Activated CD4-positive, alpha-beta T cell treated with anti-CD3 and anti-CD28 coated beads, Interleukin-2, Interleukin-4, amounts not matched to agents 100 ng/mL and 50 ng/mL, durations not matched to agents 16 hours and 8 hours (primary cell): ENCODE measurements around the gene NOSTRIN.
"Not testable (repeated sequence)": the region's sequence is repeated elsewhere in the genome, so short reads cannot be mapped to it uniquely, and the experiment has no call there.

Experiments
- DNase-seq: peaks from one replicate; pipeline ENCODE4 v3.0.0-alpha.2; 2020; ENCODE audit warnings: low spot score

NOSTRIN gene

GRCh38 chr2:168789776-168790175, 12.7 kb upstream of the NOSTRIN start:
- DNase-seq: no peak

- no peak for DNase-seq
These were observed 12.1 kb upstream of the NOSTRIN start for GRCh38 chr2:168790226-168790902.

- DNase-seq: not testable (repeated sequence)
These were observed 11.3 kb upstream of the NOSTRIN start for GRCh38 chr2:168791140-168791539.

- no peak for DNase-seq
These were observed 8.8 kb upstream of the NOSTRIN start for GRCh38 chr2:168793596-168793995.

- DNase-seq: no peak
These were observed 7.5 kb upstream of the NOSTRIN start for GRCh38 chr2:168794968-168795367.

GRCh38 chr2:168796090-168796577, 6.3 kb upstream of the NOSTRIN start:
- no peak for DNase-seq

GRCh38 chr2:168796583-168797285, 5.7 kb upstream of the NOSTRIN start:
- no peak for DNase-seq

- no peak for DNase-seq
These were observed 5.2 kb upstream of the NOSTRIN start for GRCh38 chr2:168797286-168797655.

GRCh38 chr2:168798076-168798887, 4.2 kb upstream of the NOSTRIN start:
- no peak for DNase-seq

- no peak for DNase-seq
These were observed 3.5 kb upstream of the NOSTRIN start for GRCh38 chr2:168798888-168799410.

- DNase-seq: no peak
These were observed 966 bp upstream of the NOSTRIN start for GRCh38 chr2:168801471-168801870.

GRCh38 chr2:168802859-168803725, 655 bp downstream of the NOSTRIN start:
- no peak for DNase-seq

- DNase-seq: no peak
These were observed 1.8 kb downstream of the NOSTRIN start for GRCh38 chr2:168804214-168804613.

GRCh38 chr2:168805615-168806014, 3.2 kb downstream of the NOSTRIN start:
- DNase-seq: no peak

GRCh38 chr2:168809537-168809936, 7.1 kb downstream of the NOSTRIN start:
- DNase-seq: no peak

- DNase-seq: no peak
These were observed 7.8 kb downstream of the NOSTRIN start for GRCh38 chr2:168810235-168810634.

GRCh38 chr2:168811696-168812095, 9.3 kb downstream of the NOSTRIN start:
- DNase-seq: no peak

GRCh38 chr2:168814046-168814445, 11.6 kb downstream of the NOSTRIN start:
- DNase-seq: no peak

GRCh38 chr2:168814939-168815907, 12.8 kb downstream of the NOSTRIN start:
- DNase-seq: no peak

GRCh38 chr2:168816369-168816768, 13.9 kb downstream of the NOSTRIN start:
- DNase-seq: no peak
